Mesenteric fat pad (tissue), 1 donor: ENCODE results near the gene TBC1D1. TPM values are rescaled to one million over a fixed set of nuclear protein-coding genes. Genes with fewer than 3 reads are reported as not detected.

Experiments used
- DNase-seq: peaks from one replicate; pipeline ENCODE4 v3.0.0-alpha.2; 2020; ENCODE audit warnings: low spot score
- total RNA-seq: library from RNA; stranded (reverse); fragmentation: NEBNext Ultra II Directional; extraction: Animal tissue kit (Norgen Biotek cat#: 25700); gene quantifications from one replicate; pipeline ENCODE4 v1.2.1, GENCODE V29; 2021
- donor health status: DM: yes; HTN: yes; CAD: no.

The TBC1D1 gene
- total RNA-seq, 1 donor from 2014 or later, result 45.3 TPM

GRCh38 chr4:38123555-38123954 lies 232.7 kb downstream of the TBC1D1 start:
- no peak for DNase-seq

GRCh38 chr4:38124961-38125360 lies 234.1 kb downstream of the TBC1D1 start:
- no peak for DNase-seq

DNA sequence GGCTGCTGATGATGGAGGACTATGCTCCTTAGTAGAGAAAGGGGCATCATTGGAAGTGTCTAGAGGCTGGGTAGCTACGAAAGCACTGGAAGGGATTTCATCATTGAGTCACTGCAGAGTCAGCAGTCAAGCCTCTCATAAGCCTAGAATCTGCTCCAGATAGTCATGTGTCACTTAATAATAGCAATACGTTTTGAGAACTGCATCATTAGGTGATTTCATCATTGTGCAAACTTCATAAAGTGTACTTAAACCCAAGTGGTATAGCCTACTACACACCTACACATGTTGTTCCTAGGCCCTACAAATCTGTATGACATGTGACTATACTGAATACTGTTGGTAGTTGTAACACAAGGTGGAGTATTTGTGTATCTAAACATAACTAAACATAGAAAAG lies 234.9 kb downstream of the TBC1D1 start:
- no peak for DNase-seq

DNA sequence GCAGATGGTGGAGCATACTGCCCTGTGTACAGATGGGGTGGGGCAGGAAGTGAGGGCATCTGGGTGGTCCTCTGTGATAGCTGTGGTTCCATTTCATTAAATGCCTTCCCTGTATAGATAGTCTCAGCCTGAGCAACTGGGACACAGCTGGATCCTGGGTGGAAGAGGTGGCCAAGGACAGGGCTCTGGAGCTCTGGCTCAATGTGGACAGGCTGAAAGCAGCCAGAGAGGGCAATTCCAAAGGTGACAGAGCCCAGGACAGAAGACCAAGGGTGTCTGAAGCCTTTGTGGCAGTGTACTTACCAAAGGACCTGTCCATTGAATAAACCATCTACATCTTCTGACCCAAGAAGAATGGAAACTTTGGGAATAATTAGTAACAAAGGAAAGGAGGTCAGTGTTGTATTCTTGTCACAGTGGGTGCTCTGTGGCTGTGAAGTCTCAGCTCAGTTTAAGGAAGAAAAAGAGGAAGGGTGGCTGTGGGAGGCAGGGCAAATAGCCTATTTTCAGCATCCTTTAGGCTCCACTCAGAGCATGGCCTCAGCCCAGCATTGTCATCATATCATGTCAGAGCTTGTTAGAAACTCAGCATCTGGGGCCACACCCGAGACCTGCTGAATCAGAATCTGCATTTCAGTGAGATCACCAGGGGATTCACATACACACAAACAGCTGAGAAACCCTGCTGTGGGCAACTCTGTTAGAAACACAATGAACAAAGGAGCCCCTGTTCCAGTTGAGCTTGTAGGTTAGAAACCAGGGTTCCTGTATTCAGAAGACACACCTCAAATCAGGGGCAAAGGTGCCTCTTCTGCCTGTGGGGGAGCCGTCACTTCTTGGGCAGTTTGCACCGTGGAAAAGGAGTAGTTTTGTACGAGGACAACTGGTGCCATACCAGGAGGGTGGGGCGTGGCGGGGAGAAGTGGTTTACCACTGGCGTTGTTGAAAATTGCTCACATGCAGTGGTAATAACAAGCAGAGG lies 237.9 kb downstream of the TBC1D1 start:
- no peak for DNase-seq

DNA sequence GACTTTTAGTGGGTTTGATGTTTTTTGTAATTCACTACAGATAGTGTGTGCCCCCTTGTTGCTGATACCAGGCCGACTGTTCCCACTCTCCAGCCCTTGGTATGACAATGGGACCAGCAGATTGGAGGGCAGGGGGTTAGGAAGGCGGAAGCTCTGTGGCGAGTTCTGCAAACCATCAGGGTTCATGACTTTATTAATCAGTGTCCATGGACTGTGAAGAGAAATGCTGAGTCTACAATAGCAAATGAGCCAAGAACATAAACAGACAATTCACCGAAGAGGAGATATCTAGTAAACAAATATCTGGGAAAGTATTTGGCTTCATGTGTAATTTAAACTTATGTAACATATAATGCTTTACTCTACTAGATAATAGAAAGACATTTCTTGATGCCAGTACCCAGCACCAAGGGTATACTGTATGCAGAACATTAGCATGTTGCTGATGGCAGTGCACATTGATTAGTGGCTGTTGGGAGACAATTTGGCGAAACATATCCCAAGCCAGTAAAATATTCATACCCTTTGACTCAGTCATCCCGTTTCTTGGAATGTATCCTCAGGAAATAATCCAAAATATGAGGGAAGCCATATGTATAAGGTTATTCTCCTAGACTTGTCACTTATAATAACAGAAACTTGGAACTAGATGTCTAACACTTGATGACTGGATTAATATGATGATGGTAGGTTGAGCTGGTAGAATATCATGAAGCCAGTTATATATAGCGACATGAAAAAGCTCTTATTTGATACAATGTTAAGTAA lies 238.8 kb downstream of the TBC1D1 start:
- no peak for DNase-seq

- no peak for DNase-seq
These were observed 240.0 kb downstream of the TBC1D1 start for GRCh38 chr4:38130884-38131283.

- DNase-seq, result no peak
These were observed 240.6 kb downstream of the TBC1D1 start for GRCh38 chr4:38131371-38132091.

GRCh38 chr4:38132107-38132673 lies 241.3 kb downstream of the TBC1D1 start:
- no peak for DNase-seq

DNA sequence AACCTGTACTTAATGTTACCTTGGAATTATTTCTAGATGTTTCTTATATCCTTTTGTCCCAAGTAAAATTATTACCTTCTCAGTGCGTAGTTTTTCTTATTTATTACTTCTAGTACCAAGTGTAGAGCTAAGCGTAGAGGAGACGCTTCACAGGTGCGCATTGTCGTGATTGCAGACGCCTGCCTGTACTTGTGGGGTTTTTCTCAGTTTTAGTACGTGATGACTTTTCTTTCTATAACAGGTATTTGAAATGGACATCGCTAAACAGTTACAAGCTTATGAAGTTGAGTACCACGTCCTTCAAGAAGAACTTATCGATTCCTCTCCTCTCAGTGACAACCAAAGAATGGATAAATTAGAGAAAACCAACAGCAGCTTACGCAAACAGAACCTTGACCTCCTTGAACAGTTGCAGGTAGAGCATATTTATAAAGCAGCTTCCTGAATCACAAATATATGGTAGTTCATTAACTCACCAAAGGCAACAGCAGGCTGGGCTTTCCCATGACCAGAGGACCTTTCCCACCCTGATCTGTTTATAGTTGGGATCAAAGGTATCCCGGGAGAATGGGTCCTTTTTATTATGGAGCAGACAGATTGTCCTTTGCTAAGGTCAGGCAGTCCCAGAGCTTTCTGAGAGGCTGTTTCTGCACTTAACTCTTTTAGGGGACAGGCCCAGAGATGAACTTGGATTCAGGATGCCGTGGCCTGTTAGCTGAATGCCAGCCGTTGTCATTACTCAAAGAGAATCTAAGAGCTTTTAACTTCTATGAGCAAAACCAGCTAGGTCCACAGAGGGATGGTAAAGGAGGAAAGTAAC lies 242.2 kb downstream of the TBC1D1 start:
- DNase-seq, result no peak

GRCh38 chr4:38133711-38134480 lies 243.0 kb downstream of the TBC1D1 start:
- DNase-seq, result no peak

GRCh38 chr4:38135201-38135600 lies 244.3 kb downstream of the TBC1D1 start:
- DNase-seq, result no peak

DNA sequence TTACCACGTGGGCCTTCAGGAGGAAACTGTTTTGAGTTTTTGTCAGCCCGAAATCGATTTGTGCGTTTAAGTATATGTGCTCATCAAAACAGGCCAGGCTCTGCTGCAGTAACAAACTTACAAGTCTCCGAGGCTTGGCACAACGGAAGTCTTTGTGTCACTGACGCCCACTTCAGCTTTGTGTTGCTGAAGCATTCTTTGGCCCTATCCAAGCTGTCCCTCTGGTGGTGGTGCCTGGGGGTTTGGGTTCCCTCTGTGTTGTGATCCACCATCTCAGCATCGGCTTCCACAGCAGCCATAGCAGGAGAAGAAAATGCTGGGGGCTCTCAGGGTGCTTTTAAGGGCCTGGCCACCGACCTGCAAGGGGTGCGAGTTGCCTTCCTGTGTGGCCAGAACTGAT lies 245.7 kb downstream of the TBC1D1 start:
- DNase-seq, result no peak

GRCh38 chr4:38137080-38137479 lies 246.2 kb downstream of the TBC1D1 start:
- no peak for DNase-seq

DNA sequence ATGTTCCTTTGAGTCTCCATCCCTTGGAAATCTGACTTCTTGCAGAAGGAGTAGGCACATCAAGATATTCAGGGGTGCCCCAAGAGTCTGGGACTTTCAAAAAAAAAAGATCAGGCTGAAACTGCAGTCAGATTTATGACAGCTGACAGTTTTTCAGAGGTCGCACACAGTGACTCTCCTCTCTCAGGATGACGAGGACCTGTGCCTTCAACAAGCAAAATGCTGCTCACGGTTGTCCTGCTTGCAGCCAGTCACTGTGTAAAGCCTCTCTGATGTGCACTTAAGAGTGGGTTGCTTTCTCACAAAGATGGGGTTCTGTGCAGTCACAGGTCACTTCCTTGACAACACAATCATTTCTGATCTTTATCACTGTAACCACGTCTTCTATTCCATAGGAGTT lies 247.5 kb downstream of the TBC1D1 start:
- no peak for DNase-seq

GRCh38 chr4:38139187-38139586 lies 248.3 kb downstream of the TBC1D1 start:
- DNase-seq, result no peak

DNA sequence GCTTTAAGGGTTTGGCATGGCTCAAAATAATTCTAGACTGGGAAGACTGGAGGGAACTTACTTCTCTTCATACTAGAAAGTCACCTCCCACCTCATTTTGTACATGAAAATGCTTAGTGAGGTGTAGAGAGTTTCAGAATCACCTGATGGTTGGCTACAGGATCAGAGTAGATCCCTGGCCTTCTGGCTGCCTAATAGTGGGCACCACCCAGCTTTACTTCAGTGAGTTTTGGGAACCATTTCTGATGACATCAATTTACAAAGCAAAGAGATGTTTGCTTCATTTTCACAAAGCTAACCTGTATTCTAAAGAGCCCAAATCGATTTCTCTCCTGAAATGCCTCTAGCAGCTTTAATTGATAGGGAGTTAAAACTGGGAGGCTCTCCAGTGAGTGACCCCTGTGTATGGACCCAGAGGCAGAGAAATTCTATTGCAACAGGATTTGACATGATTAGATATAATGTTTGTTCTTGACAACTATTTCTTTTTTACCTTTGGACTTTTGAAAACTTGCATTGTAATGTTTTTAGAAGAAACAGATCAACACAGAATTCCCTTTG lies 249.8 kb downstream of the TBC1D1 start:
- DNase-seq, result no peak

DNA sequence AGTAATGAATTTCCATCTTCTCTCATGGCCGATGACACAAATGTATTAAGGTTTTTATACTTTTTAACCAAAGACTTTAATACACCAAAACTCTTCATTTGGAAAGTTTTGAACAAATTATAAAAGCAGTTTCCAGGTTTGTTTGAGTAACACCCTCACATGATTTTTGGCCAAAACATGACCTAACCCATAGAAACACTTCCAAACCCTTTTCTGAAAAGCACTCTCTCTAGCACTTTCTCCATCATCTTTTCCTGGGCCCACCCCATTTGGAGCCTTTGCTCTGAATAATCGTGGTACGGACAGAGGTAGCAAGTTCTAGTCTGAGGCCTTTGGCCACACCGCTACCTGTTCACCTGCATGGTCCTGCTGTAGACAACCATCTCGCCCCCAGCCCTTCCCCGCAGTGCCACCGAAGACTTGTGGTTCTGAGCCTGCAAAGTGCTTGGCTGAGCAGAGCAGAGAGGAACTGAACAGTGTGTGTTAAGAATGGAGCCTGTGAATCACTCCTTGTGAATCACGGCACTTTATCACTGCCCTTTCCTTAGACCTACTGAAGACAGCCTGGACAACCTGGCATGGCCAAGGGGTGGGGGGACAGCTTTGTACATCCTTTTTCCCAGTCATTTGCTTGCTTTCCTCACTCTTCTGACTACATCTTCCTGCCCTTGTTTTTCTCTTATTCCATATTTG lies 251.1 kb downstream of the TBC1D1 start:
- no peak for DNase-seq

- no peak for DNase-seq
These were observed 253.1 kb downstream of the TBC1D1 start for GRCh38 chr4:38144031-38144430.
